K562 (cell line): ENCODE measurements around the gene LSM12. TPM values are rescaled to one million over a fixed set of nuclear protein-coding genes. Genes with fewer than 3 reads are reported as not detected.
A peak's percentile ranks its signal among the peaks of the same experiment; 100 is the strongest.

Experiments used
- BCL6 ChIP-seq: fragments of 250-450 bp; sonication (Bioruptor Pico); IDR thresholded peaks from 2 replicates; pipeline ENCODE4 v1.4.0; 2020
- CREBBP ChIP-seq: IDR thresholded peaks from one replicate; pipeline ENCODE4 v1.6.1; 2012; ENCODE audit warnings: low read depth, mild to moderate bottlenecking, control low read depth, inconsistent platforms, low read length
- CTBP1 ChIP-seq: fragments of 450-650 bp; IDR thresholded peaks from 2 replicates; pipeline ENCODE4 v1.6.1; 2016; ENCODE audit warnings: borderline replicate concordance
- FOXP4 ChIP-seq: sonication (generic); formaldehyde crosslinking; IDR thresholded peaks from 2 replicates; pipeline ENCODE4 v1.8.0; 2022; ENCODE audit warnings: mild to moderate bottlenecking, missing genetic modification reagents, borderline replicate concordance
- IRF2 ChIP-seq: sonication (generic); formaldehyde crosslinking; IDR thresholded peaks from 2 replicates; pipeline ENCODE4 v1.8.1; 2022; ENCODE audit warnings: mild to moderate bottlenecking, missing genetic modification reagents
- KLF13 ChIP-seq: fragments of 450-650 bp; IDR thresholded peaks from 2 replicates; pipeline ENCODE4 v1.6.1; 2016; ENCODE audit warnings: missing genetic modification characterization, low read depth, mild to moderate bottlenecking, missing compliant biosample characterization, moderate library complexity, borderline replicate concordance
- NFRKB ChIP-seq: fragments of 450-650 bp; IDR thresholded peaks from 2 replicates; pipeline ENCODE4 v1.6.1; 2016; ENCODE audit warnings: low read depth
- PYGO2 ChIP-seq: fragments of 450-650 bp; IDR thresholded peaks from 2 replicates; pipeline ENCODE4 v1.6.1; 2016; ENCODE audit warnings: mild to moderate bottlenecking, missing genetic modification characterization, moderate library complexity, missing compliant biosample characterization
- RBBP5 ChIP-seq: fragments of 200-600 bp; sonication (generic); IDR thresholded peaks from 2 replicates; pipeline ENCODE4 v1.6.1; 2012; ENCODE audit warnings: borderline replicate concordance, mild to moderate bottlenecking, low read length, control low read depth, inconsistent platforms; ENCODE audit not compliant: insufficient read depth, poor library complexity, severe bottlenecking
- SMAD1 ChIP-seq: fragments of 150-350 bp; IDR thresholded peaks from 2 replicates; pipeline ENCODE4 v1.6.1; 2014; ENCODE audit warnings: low read length, low read depth; ENCODE audit not compliant: partially characterized antibody
- SREBF1 ChIP-seq: fragments of 150-350 bp; IDR thresholded peaks from 2 replicates; pipeline ENCODE4 v1.6.1; 2014; ENCODE audit warnings: antibody characterized with exemption, low read depth, low read length, borderline replicate concordance
- STAT5A ChIP-seq: IDR thresholded peaks from 2 replicates; pipeline ENCODE4 v1.6.1; 2012; ENCODE audit warnings: low read length, inconsistent platforms, borderline replicate concordance
- TRIM24 ChIP-seq, 2 experiments: fragments of 450-650 bp; IDR thresholded peaks; 2 replicates each; pipeline ENCODE4 v1.6.1; 2016
- ZNF212 ChIP-seq: fragments of 450-650 bp; formaldehyde crosslinking; IDR thresholded peaks from 2 replicates; pipeline ENCODE4 v1.4.0; 2020; ENCODE audit warnings: mild to moderate bottlenecking
- ZNF408 ChIP-seq: fragments of 250-450 bp; sonication (Bioruptor Pico); IDR thresholded peaks from 2 replicates; pipeline ENCODE4 v1.4.0; 2020; ENCODE audit warnings: low read depth, mild to moderate bottlenecking, moderate library complexity
- ZNF444 ChIP-seq: fragments of 250-450 bp; sonication (Bioruptor Pico); IDR thresholded peaks from 2 replicates; pipeline ENCODE4 v1.4.0; 2020; ENCODE audit warnings: mild to moderate bottlenecking, moderate library complexity
- polyA plus RNA-seq, 8 experiments: library from polyadenylated mRNA; depleted of rRNA in 4 of 8; stranded (reverse) in 5 of 8; unstranded in 3 of 8; fragments of >200 nt; fragmentation: Nextera tagmentation in 2 of 8; fragmentation: Illumina TruSeq in 1 of 8; extraction: Ambion mirVana in 2 of 8; extraction: Trizol in 1 of 8; gene quantifications; 2 replicates each; pipeline versions ENCODE4 v1.2.1 to v1.2.3, GENCODE V29; 2011 to 2014; ENCODE audit warnings: inconsistent platforms in 1 of 8, missing spikeins in 1 of 8
- total RNA-seq, 7 experiments: library from RNA; depleted of rRNA in 6 of 7; stranded (reverse); fragments of >200 nt in 6 of 7; fragmentation: Illumina TruSeq in 2 of 7; extraction: Trizol in 2 of 7; gene quantifications; 2 replicates each; pipeline versions ENCODE4 v1.2.1 to v1.2.3, GENCODE V29; 2011 to 2021; ENCODE audit warnings: low replicate concordance in 1 of 7
- TF ChIP-seq, protein P1 (sequence below): fragments of 150-350 bp; IDR thresholded peaks from 2 replicates; pipeline ENCODE4 v1.6.1; 2014; ENCODE audit warnings: low read depth, mild to moderate bottlenecking, low read length, borderline replicate concordance
- TF ChIP-seq, protein P2 (sequence below): fragments of 250-450 bp; sonication (Bioruptor Pico); IDR thresholded peaks from 2 replicates; pipeline ENCODE4 v1.4.0; 2020; ENCODE audit warnings: mild to moderate bottlenecking
- TF ChIP-seq, protein P3 (sequence below), 2 experiments: fragments of 450-650 bp in 1 of 2; sonication (generic) in 1 of 2; formaldehyde crosslinking; conservative IDR thresholded peaks; 2 replicates each; pipeline versions ENCODE4 v1.4.0 to v1.8.1; 2020 to 2022; ENCODE audit warnings: mild to moderate bottlenecking in 1 of 2, missing genetic modification reagents in 1 of 2

LSM12 gene
- total and polyA plus RNA-seq, 9 of the 15 experiments (the other 6 are each of a cell fraction or from before 2014, with no cell fraction given) = 53.0 to 258 (median 89.3) TPM

DNA sequence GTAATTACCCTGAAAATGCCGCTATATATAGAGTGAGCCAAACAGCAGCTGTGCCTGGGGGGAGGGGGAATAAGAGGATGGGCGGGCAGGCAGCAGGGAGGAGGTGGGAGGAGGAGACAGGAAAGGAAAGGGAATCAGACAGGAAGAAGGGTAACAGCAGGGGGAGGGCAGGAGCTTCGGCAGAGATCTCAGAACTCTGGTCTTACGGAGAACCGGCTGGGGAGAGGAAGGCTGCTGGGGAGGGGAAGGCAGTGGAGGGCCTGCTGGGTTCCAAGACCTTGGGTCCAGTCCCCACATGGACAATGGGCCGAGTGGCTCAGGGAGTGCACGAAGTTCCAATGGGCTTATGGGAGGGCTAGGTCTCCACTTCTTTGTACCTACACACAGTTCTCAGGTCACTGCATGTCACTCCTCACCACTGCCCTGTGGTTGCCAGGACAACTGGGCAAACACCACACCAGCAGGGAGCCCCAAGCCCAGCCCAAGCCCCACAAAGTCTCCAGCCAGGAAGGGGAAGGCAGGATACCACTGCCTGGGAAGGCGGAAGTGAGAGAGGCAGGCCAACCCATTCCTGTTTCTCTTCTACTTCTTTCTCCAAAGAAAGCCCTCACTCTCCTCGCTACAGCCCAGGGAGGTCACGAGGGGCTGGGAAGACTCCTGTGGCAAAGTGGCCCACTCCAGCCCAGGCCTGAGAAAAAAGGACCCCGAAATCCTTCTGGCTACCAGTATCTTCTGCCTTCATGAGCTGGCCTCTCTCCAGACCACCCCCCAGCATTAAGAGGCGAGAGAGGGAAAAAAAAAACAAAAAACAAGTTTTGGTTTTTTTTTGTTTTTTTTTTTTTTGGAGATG lies 29.4 kb upstream of the LSM12 start (continued):
- TF ChIP-seq NFRKB = peak; percentile 27
- TF ChIP-seq ZNF444 (CRISPR knock-in tag) = no peak
- TF ChIP-seq TRIM24 (IDR thresholded peaks at IDR 0.05) = peak; percentile 21 to 52; a peak in 2 of 4 replicates
- TF ChIP-seq RBBP5 = peak; percentile 67
- TF ChIP-seq, protein P1, sequence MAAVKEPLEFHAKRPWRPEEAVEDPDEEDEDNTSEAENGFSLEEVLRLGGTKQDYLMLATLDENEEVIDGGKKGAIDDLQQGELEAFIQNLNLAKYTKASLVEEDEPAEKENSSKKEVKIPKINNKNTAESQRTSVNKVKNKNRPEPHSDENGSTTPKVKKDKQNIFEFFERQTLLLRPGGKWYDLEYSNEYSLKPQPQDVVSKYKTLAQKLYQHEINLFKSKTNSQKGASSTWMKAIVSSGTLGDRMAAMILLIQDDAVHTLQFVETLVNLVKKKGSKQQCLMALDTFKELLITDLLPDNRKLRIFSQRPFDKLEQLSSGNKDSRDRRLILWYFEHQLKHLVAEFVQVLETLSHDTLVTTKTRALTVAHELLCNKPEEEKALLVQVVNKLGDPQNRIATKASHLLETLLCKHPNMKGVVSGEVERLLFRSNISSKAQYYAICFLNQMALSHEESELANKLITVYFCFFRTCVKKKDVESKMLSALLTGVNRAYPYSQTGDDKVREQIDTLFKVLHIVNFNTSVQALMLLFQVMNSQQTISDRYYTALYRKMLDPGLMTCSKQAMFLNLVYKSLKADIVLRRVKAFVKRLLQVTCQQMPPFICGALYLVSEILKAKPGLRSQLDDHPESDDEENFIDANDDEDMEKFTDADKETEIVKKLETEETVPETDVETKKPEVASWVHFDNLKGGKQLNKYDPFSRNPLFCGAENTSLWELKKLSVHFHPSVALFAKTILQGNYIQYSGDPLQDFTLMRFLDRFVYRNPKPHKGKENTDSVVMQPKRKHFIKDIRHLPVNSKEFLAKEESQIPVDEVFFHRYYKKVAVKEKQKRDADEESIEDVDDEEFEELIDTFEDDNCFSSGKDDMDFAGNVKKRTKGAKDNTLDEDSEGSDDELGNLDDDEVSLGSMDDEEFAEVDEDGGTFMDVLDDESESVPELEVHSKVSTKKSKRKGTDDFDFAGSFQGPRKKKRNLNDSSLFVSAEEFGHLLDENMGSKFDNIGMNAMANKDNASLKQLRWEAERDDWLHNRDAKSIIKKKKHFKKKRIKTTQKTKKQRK = no peak
- no peak; the same call in 1 of the 2 replicates for TF ChIP-seq CTBP1
- TF ChIP-seq, protein P2, sequence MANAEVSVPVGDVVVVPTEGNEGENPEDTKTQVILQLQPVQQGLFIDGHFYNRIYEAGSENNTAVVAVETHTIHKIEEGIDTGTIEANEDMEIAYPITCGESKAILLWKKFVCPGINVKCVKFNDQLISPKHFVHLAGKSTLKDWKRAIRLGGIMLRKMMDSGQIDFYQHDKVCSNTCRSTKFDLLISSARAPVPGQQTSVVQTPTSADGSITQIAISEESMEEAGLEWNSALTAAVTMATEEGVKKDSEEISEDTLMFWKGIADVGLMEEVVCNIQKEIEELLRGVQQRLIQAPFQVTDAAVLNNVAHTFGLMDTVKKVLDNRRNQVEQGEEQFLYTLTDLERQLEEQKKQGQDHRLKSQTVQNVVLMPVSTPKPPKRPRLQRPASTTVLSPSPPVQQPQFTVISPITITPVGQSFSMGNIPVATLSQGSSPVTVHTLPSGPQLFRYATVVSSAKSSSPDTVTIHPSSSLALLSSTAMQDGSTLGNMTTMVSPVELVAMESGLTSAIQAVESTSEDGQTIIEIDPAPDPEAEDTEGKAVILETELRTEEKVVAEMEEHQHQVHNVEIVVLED = no peak
- TF ChIP-seq KLF13 = no peak
- no peak for TF ChIP-seq BCL6 (CRISPR knock-in tag)
- no peak for TF ChIP-seq CREBBP
- TF ChIP-seq SMAD1 = no peak
- TF ChIP-seq ZNF408 (CRISPR knock-in tag) = no peak
- TF ChIP-seq IRF2 (CRISPR knock-in tag) = no peak
- TF ChIP-seq STAT5A = no peak
- TF ChIP-seq, protein P3, sequence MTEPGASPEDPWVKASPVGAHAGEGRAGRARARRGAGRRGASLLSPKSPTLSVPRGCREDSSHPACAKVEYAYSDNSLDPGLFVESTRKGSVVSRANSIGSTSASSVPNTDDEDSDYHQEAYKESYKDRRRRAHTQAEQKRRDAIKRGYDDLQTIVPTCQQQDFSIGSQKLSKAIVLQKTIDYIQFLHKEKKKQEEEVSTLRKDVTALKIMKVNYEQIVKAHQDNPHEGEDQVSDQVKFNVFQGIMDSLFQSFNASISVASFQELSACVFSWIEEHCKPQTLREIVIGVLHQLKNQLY (CRISPR knock-in tag; conservative IDR thresholded peaks at IDR 0.05) = no peak
- TF ChIP-seq SREBF1 = no peak
- no peak for TF ChIP-seq PYGO2
- no peak for TF ChIP-seq FOXP4 (CRISPR knock-in tag)
- TF ChIP-seq ZNF212 (CRISPR knock-in tag) = no peak
